HL-60/S4 treated with phorbol 12-myristate 13-acetate at 8.2 ng/mL for 4 days and 3 days (cell line): Measurements from ENCODE around the gene OARD1.

Experiments used
- in situ Hi-C: fragments of 300-500 bp; cut with MboI; formaldehyde crosslinking; loops from 2 replicates; pipeline ENCODE4 v1.15.0; 2022; ENCODE audit warnings: low sequenced_read_pairs

OARD1 gene

DNA sequence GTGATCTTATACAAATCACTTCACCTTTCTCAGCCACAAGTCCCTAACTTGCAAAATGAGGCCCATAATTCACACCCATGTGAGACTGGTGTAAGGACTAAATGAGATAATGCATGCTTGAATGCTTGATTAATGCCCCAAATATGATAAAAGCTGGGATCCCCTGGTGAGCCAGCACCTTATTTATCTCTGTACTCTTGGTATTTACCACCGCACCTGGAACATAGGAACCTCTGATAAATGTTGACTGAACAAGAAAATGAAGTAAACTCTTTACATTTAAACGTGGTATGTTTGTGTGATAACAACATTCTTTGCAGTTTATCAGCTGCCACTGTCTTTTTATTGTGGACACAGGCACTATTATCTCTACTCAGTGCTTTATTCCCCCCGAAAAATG, 21.6 kb downstream of the OARD1 start:
- in situ Hi-C loops = no loop called here

GRCh38 chr6:41049955-41050354, 22.2 kb downstream of the OARD1 start:
- in situ Hi-C loops = no loop called here

GRCh38 chr6:41049521-41049920, 22.6 kb downstream of the OARD1 start:
- in situ Hi-C loops = no loop called here

- in situ Hi-C loops = no loop called here
These were observed 24.1 kb downstream of the OARD1 start for GRCh38 chr6:41047745-41048732.

- in situ Hi-C loops = no loop called here
These were observed 24.9 kb downstream of the OARD1 start for GRCh38 chr6:41047306-41047705.

DNA sequence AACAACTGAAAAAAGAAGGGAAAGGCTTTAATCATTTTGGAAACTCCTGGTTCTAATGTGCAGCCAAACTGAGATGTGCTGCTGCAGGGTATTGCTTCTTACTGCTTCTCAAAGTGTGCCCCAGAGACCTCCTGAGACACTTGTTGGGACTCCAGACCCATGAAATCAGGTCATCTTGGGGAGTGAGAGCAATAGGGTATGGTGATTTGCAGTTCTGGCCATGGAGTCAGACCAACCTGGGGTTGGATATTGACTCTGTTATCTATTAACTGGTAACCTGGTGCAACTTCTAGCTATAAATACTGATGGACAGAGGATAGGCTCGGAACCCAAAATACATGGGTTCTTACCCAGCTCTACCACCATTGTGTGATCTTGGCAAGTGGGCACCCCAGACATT, 26.1 kb downstream of the OARD1 start:
- in situ Hi-C loops = no loop called here

DNA sequence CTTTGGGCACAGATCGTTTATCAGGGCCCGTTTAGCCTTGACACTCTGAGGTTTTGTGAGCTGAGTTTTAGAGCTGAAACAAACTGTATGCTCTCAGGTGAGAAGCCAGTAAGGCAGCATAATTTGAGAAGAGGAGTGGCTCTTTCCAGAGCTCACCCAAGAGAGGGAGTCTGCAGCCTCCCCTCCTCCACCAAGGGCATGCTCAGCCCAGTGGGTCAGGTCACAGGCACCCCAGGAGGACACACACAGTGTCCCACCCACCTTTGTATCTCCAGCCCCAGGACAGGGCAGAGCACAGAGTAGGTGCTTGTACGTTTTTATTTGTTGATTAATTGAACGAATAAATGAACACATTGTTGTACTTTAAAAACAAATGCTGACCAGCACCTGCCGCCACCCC, 26.5 kb downstream of the OARD1 start:
- in situ Hi-C loops = no loop called here

DNA sequence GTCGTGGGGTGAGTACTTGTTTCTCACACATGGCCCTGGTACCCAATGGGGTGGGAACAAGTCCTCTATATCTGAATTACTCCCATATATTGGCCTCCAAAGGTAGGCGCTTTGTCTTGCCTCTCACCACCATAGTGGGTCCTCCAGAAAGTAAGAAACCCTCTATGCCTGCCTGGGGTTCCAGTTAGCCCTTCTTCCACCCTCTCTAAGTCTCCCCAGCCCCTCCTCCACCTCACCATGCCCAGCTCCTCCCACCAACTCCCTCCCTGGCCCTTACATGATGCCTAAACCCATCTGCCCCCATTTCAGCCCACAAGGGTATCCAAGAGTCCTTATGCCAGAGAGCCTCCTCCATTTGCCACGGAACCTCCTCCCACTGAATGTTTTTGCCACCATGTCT, 29.0 kb downstream of the OARD1 start:
- in situ Hi-C loops = no loop called here

DNA sequence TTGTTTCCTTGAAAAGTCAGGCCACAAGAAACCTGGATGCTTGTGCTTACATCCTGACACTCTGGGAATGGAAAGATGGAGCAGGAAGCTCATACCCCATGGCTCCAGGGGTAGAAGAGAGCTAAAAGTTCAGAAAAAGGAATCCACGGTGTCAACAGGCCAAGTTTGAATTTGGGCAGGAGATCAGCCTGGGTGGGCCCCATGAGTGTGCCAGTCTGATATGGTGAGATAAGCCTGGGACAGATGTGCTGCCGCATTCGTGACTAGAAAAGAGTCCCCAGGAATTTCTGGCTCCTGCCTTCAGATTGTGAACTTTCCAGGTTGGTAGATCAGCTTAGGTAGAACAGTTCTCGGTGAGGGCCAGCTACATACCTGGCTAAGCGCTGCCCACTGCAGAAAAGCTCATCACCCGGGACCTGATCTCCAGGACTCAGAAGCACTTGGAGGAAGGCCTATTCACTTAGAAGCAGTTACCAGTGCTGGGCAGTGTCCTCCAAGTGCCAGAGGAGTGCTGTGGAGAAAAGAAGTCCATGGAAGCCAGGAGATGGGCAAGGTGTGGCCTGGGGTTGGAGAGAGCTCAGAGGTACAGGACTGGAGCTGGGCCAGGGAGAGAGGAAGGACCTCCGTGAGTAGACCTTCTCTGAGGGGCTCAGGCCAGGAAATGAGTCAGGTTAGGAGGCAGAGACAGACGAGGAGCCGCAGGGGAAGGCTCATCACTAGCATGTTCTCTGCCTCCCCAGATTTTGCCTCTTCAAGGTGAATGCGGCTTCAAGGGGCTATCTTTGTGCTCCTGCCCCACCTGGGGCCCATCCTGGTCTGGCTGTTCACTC, 29.7 kb downstream of the OARD1 start, which contains the start of gene TSPO2:
TSPO2 (plus strand) TSS at position 242 of the 830 bp plus-strand sequence; CDS start at position 761, 519 bp downstream.
- in situ Hi-C loops = no loop called here

GRCh38 chr6:41040940-41041536, 31.1 kb downstream of the OARD1 start:
- in situ Hi-C loops = no loop called here

GRCh38 chr6:41040101-41040939, 31.8 kb downstream of the OARD1 start:
- in situ Hi-C loops = no loop called here

DNA sequence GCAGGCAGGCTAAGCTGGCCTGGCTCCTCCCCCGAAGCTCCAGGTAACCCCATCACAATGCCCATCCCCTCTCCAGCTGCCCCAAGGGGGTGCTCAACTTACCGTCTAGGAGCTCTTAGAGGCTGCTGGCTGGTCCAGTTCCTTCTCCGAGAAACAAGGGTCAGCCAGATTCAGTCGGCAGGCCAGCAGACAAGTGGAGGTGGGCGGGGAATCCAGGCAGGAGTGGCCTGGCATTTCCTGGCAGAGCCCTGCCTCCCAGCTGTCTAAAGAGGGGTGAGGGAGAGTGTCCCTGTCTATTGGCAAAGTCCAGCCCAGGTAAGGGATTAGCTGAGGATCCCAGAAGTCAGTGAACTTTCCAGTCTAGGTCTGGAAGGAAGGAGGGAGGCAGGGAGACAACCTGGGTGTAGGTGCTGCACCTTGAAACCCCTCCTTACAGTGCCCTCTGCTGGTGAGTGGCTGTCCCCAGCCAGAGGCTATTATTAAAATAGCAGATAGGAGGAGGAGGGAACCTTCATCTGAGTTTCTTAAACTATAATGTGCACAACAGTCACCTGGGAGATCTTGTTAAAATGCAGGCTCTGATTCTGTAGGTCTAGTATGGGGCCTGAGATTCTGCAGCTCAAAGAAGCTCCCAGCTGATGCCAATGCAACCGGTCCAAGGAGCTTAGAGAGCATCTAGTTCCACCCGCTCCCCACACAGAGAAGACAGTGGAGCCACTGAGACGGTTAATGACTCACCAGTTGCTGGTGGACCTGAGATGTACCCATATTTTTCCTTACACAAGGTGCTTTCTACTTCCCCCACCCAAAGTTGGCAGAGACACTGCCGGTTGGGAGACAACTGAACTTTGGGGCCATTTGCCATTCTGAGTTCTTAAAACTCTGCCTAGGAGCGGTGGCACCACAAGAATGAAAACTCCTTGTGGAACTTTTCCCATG, 32.8 kb downstream of the OARD1 start, which contains the start of gene UNC5CL:
UNC5CL (minus strand) TSS at position 162 of the 939 bp plus-strand sequence. CDS start 4,147 bp downstream, outside the sequence.
- in situ Hi-C loops = no loop called here

DNA sequence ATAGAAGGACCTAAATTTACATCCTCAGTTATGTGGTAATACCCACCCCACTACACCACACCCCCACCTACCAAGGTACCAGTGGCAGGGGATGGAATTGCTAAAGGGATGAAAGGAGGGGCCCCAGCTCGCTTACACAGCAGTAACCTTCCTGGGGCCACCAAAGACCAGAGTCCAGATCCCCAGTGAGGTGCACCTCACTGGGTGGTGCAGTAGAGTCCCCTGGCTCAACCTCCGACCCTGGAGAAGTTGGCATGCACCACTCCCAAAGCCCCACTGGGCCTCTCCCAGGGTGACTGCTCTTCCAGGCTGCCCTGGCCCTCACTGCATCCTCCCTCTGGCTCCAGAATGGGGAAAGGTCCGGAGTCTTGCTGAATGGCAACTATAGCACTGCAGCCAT, 34.0 kb downstream of the OARD1 start:
- in situ Hi-C loops = no loop called here

GRCh38 chr6:41037107-41037900, 34.9 kb downstream of the OARD1 start:
- in situ Hi-C loops = no loop called here

- in situ Hi-C loops = no loop called here
These were observed 35.6 kb downstream of the OARD1 start for GRCh38 chr6:41036601-41037000.

- in situ Hi-C loops = no loop called here
These were observed 36.0 kb downstream of the OARD1 start for GRCh38 chr6:41036186-41036585.

- in situ Hi-C loops = no loop called here
These were observed 38.4 kb downstream of the OARD1 start for GRCh38 chr6:41033776-41034175.

- in situ Hi-C loops = no loop called here
These were observed 39.3 kb downstream of the OARD1 start for GRCh38 chr6:41032830-41033229.
